Measurements from ENCODE around the gene LRP1B. TPM values are rescaled to one million over a fixed set of nuclear protein-coding genes. Genes with fewer than 3 reads are reported as not detected.

Gene LRP1B
- total and polyA plus RNA-seq, 8 donors, result 0.03 to 1.6 (median 0.84) TPM

DNA sequence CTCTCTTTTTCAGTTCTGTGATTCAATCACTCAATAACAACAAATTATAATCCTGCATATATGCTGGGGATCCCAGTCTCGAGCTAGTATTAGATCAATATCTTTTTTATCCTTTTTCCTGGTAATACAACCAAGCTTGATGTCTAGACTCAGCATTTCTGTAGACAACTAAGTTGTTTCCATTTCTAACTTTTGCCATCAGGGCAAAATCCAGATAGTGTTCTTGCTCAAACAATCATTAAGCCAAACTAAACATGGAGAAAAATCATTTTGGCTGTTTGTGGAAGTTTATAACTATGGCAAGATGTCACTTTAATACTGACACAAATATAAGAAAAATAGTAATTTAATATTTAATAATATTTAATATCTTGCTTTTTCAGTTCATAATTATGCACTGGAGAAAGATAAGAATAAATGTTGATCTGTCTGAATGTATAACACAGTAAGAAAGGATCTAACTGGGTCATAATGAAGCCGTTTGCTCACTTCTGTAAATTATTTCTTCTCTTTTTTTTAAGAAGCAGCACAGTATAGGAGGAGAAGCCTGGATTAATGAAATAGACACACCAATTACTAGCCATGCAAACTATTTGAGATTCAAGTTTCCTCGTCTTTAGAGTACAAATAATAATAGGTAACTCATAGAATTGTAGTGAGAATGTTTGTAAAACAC lies 979.1 kb downstream of the LRP1B start:
- DNase-seq, result no peak
- H3K4me3 ChIP-seq, result no peak overlapping the region
- no peaks in the 10 kb centered on the region for H3K9me3 ChIP-seq
- no peaks in the 10 kb centered on the region for H3K36me3 ChIP-seq
- no peak overlapping the region for H3K27ac ChIP-seq
- H3K4me1 ChIP-seq, result no peaks in the 10 kb centered on the region
- TF ChIP-seq, protein P1, sequence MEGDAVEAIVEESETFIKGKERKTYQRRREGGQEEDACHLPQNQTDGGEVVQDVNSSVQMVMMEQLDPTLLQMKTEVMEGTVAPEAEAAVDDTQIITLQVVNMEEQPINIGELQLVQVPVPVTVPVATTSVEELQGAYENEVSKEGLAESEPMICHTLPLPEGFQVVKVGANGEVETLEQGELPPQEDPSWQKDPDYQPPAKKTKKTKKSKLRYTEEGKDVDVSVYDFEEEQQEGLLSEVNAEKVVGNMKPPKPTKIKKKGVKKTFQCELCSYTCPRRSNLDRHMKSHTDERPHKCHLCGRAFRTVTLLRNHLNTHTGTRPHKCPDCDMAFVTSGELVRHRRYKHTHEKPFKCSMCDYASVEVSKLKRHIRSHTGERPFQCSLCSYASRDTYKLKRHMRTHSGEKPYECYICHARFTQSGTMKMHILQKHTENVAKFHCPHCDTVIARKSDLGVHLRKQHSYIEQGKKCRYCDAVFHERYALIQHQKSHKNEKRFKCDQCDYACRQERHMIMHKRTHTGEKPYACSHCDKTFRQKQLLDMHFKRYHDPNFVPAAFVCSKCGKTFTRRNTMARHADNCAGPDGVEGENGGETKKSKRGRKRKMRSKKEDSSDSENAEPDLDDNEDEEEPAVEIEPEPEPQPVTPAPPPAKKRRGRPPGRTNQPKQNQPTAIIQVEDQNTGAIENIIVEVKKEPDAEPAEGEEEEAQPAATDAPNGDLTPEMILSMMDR (IDR thresholded peaks at IDR 0.05), result no peak
- intact Hi-C loops (cut with DNase I), result no loop called here
- H3K27me3 ChIP-seq, result no peaks in the 10 kb centered on the region
- ATAC-seq, result no peak

DNA sequence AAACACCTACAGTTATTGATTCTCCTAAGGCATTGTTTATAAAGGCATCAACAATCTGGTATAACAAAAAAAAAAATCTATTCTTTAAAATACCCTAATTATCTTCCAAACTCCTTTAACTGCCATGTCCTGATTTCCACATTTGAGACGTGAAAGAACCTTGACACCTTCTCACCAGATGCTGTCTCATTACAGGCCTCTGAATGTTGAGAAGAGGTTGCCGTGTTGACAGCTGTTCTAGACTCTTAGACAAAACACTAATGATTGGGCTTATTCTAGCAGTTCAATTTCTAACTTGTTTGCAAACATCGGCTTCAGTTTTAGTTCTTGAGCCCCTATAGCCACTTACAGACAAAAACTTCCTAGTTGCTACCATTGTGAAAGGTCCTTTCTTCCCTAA lies 988.8 kb downstream of the LRP1B start:
- Histone ChIP-seq H3K36me3 (no peaks in the 10 kb centered on the region), H3K4me1 (no peaks in the 10 kb centered on the region), H3K27ac (no peak overlapping the region), H3K27me3 (no peaks in the 10 kb centered on the region), H3K9me3 (no peaks in the 10 kb centered on the region), H3K4me3 (no peak overlapping the region)
- ATAC-seq (no peak), DNase-seq (no peak)
- TF ChIP-seq, protein P1 (IDR thresholded peaks at IDR 0.05), result no peak
- intact Hi-C loops (cut with DNase I), result no loop called here

DNA sequence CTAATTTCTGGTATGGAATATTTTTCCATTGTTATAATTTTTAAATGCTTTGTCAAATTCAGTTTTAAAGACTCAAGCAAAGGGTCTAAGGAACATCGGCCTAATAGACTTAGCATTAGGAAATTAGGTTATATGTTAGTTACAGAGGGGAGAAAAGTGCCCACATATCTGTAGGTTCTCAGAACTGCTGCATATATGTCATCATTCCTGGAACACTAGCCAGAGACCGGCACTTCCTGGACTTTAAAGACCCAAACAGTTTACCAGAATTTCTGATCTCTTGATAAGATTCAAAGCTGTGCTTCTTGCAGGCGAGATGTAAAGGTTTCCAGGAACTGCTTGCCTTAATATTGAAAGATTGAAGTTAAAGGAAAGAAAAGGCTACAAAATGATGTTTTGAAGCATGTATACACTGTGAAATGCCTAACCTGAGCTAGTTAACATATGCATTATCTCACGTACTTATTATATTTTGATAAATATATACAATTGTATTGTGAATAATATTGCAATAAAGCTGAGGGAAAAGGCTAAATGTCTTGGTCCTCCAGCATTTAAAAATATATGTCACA lies 993.6 kb downstream of the LRP1B start:
- H3K4me3 ChIP-seq, result no peak overlapping the region
- ATAC-seq, result no peak
- no peak overlapping the region for H3K27ac ChIP-seq
- no peaks in the 10 kb centered on the region for H3K36me3 ChIP-seq
- intact Hi-C loops (cut with DNase I), result no loop called here
- no peak for DNase-seq
- no peaks in the 10 kb centered on the region for H3K4me1 ChIP-seq
- no peaks in the 10 kb centered on the region for H3K9me3 ChIP-seq
- no peaks in the 10 kb centered on the region for H3K27me3 ChIP-seq
- TF ChIP-seq, protein P1 (IDR thresholded peaks at IDR 0.05), result no peak

DNA sequence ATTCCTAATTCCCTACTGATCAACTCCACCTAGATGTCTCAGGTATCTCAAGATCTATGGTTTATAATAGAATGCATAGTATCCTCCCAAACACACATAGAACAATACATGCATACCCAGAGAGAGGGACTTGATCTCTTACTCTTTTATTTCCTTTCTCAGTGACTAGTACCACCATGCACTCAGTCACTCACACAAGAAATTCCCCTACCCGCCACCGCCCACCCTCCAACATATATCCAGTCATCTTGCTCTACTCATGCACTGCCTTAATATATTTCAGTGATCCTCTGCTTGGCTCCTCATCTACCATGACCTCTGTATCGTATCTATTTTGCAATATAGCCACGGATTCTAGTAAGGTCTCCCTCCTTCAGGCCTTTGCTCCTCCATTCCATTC lies 996.9 kb downstream of the LRP1B start:
- H3K9me3 ChIP-seq, result no peaks in the 10 kb centered on the region
- ATAC-seq (no peak), DNase-seq (no peak)
- no peak overlapping the region for H3K4me3 ChIP-seq
- no peaks in the 10 kb centered on the region for H3K27me3 ChIP-seq
- intact Hi-C loops (cut with DNase I), result no loop called here
- TF ChIP-seq, protein P1 (IDR thresholded peaks at IDR 0.05), result no peak
- no peaks in the 10 kb centered on the region for H3K36me3 ChIP-seq
- H3K4me1 ChIP-seq, result no peaks in the 10 kb centered on the region
- no peak overlapping the region for H3K27ac ChIP-seq

DNA sequence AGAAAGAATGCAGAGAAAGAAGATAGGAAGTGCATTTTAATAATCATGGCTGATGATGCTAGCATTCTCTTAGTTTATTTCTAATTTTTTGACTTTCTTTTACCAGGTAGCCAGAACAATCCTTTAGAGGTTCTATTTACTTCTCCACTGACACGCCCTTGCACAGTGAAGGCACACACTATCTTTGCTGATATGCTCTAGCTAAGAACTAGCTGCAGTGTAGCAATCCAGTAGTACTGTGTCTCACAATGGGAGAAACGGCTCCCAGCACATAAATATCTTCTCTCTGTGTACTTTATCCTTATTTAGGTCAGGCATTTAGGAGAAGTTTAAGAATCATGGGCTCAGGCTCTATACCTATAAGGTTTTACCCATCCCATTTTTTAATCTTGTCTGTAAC lies 1005.4 kb downstream of the LRP1B start:
- Histone ChIP-seq H3K27ac (no peak overlapping the region), H3K27me3 (no peaks in the 10 kb centered on the region), H3K4me1 (no peaks in the 10 kb centered on the region), H3K9me3 (peaks cover 0 to 5% of the 10 kb centered on the region in 2 donors), H3K36me3 (no peaks in the 10 kb centered on the region), H3K4me3 (no peak overlapping the region)
- DNase-seq (no peak), ATAC-seq (no peak)
- intact Hi-C loops (cut with DNase I), result no loop called here
- TF ChIP-seq, protein P1 (IDR thresholded peaks at IDR 0.05), result no peak

Measured in left lung (tissue), 10 donors.